Activated gamma-delta T cell (primary cell): ENCODE data around the gene ABCC1.
A peak's percentile ranks its signal among the peaks of the same experiment; 100 is the strongest.
"Not testable (repeated sequence)": the region's sequence is repeated elsewhere in the genome, so short reads cannot be mapped to it uniquely, and the experiment has no call there.

ENCODE experiments used
- DNase-seq: peaks from one replicate; lab custom pipeline; 2025; lab: John Stamatoyannopoulos, UW
- total RNA-seq, 2 donors: gene quantifications; one replicate each; lab custom pipeline; 2026; lab: John Stamatoyannopoulos, UW

ABCC1 gene
- 107 to 108 reads per million in 2 donors for total RNA-seq

- peak; percentile 47 for DNase-seq
Measured at GRCh38 chr16:15949210-15950160, at the start of gene ABCC1. TSS of gene ABCC1 (plus strand) at chr16:15949616. CDS start at chr16:15949752, 136 bp downstream.

GRCh38 chr16:15900357-15900756 lies 49.1 kb upstream of the ABCC1 start:
- DNase-seq, result no peak

- no peak for DNase-seq
Measured at GRCh38 chr16:15900901-15901500, 48.4 kb upstream of the ABCC1 start.

GRCh38 chr16:15903960-15904359 lies 45.5 kb upstream of the ABCC1 start:
- DNase-seq, result no peak

- no peak for DNase-seq
Measured at GRCh38 chr16:15906439-15906838, 43.0 kb upstream of the ABCC1 start.

GRCh38 chr16:15907863-15908478 lies 41.4 kb upstream of the ABCC1 start:
- DNase-seq, result no peak

- DNase-seq, result no peak
Measured at GRCh38 chr16:15911198-15911597, 38.2 kb upstream of the ABCC1 start.

- DNase-seq, result no peak
Measured at GRCh38 chr16:15913046-15913698, 36.2 kb upstream of the ABCC1 start.

GRCh38 chr16:15915555-15916081 lies 33.8 kb upstream of the ABCC1 start:
- DNase-seq, result no peak

GRCh38 chr16:15916323-15916722 lies 33.1 kb upstream of the ABCC1 start:
- no peak for DNase-seq

GRCh38 chr16:15918314-15918713 lies 31.1 kb upstream of the ABCC1 start:
- not testable (repeated sequence) for DNase-seq

- no peak for DNase-seq
Measured at GRCh38 chr16:15919331-15919730, 30.1 kb upstream of the ABCC1 start.

GRCh38 chr16:15924996-15925395 lies 24.4 kb upstream of the ABCC1 start:
- no peak for DNase-seq

GRCh38 chr16:15925631-15926030 lies 23.8 kb upstream of the ABCC1 start:
- DNase-seq, result no peak

GRCh38 chr16:15928261-15929104 lies 20.9 kb upstream of the ABCC1 start:
- no peak for DNase-seq

GRCh38 chr16:15932939-15933338 lies 16.5 kb upstream of the ABCC1 start:
- no peak for DNase-seq

- no peak for DNase-seq
Measured at GRCh38 chr16:15933781-15934180, 15.6 kb upstream of the ABCC1 start.

GRCh38 chr16:15934991-15935390 lies 14.4 kb upstream of the ABCC1 start:
- DNase-seq, result no peak

- not testable (repeated sequence) for DNase-seq
Measured at GRCh38 chr16:15936809-15937208, 12.6 kb upstream of the ABCC1 start.

GRCh38 chr16:15942931-15943690 lies 6.3 kb upstream of the ABCC1 start:
- no peak for DNase-seq
